SK-N-MC (cell line): ENCODE data around the gene IQSEC1.

Experiments used
- EZH2 ChIP-seq: fragments of 200-600 bp; sonication (generic); IDR thresholded peaks from one replicate; pipeline ENCODE4 v1.6.1; 2017; ENCODE audit warnings: antibody characterized with exemption
- POLR2AphosphoS5 ChIP-seq: IDR thresholded peaks from 2 replicates; pipeline ENCODE4 v1.6.1; 2012; ENCODE audit warnings: mild to moderate bottlenecking, low read depth, low read length, borderline replicate concordance

- TF ChIP-seq POLR2AphosphoS5 (no peak), EZH2 (no peak)
Observed at GRCh38 chr3:13058346-13059120, 14.7 kb downstream of the IQSEC1 start.
